Esophagus muscularis mucosa (tissue), 4 donors: ENCODE data around the gene PFKL.

Experiments used
- CTCF ChIP-seq, 3 experiments: fragments of 200-600 bp in 2 of 3; fragments of 450-650 bp in 1 of 3; sonication (generic) in 2 of 3; IDR thresholded peaks; one replicate each; pipeline ENCODE4 v1.5.1; 2017 to 2019; ENCODE audit warnings: antibody characterized with exemption in 3 of 3, mild to moderate bottlenecking in 2 of 3, moderate library complexity in 1 of 3
- EP300 ChIP-seq: sonication (generic); formaldehyde crosslinking; IDR thresholded peaks from one replicate; pipeline ENCODE4 v1.6.1; 2017; ENCODE audit warnings: antibody characterized with exemption
- POLR2A ChIP-seq: fragments of 450-650 bp; IDR thresholded peaks from one replicate; pipeline ENCODE4 v1.6.1; 2017; ENCODE audit warnings: antibody characterized with exemption, moderate library complexity, mild to moderate bottlenecking, low read depth
- POLR2AphosphoS5 ChIP-seq, 2 donors: sonication (generic); formaldehyde crosslinking; IDR thresholded peaks; one replicate each; pipeline ENCODE4 v1.6.1; 2017; ENCODE audit warnings: antibody characterized with exemption in 2 of 2

DNA sequence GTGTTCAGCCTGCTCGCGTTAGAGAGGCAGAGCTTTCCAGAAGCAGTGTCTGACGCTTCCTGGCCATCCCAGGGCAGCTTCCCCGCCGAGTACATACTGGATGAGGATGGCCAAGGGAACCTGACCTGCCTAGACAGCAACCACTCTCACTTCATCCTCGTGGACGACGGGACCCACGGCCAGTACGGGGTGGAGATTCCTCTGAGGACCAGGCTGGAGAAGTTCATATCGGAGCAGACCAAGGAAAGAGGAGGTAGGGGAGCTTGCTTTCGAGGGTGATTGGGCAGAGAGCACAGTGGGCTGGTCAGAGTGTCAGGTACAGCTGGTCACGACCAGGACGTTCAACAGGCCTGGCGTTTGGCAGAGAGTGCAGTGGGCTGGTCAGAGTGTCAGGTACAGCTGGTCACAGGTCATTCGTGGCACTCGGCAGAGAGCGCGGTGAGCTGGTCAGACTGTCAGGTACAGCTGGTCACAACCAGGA lies 75.9 kb downstream of the PFKL start:
- no peak for TF ChIP-seq CTCF (IDR thresholded peaks at IDR 0.05)
- no peak for TF ChIP-seq POLR2A
- TF ChIP-seq EP300 = no peak
- no peak for TF ChIP-seq POLR2AphosphoS5 (IDR thresholded peaks at IDR 0.05)
